ENCODE results near the gene FAM168A.
A peak's percentile ranks its signal among the peaks of the same experiment; 100 is the strongest.

GRCh38 chr11:73359930-73360742 lies 237.8 kb downstream of the FAM168A start:
- TF ChIP-seq IKZF1 (conservative IDR thresholded peaks at IDR 0.05) (no peak), CTCF (IDR thresholded peaks at IDR 0.05 in 2 of 3, conservative IDR thresholded peaks at IDR 0.05 in 1 of 3; ENCODE audit: control insufficient read depth in 2 of 3, extremely low read depth in 1 of 3, insufficient read depth in 1 of 3, low read depth in 3 of 3, low read length in 3 of 3) (peak; percentile 19 to 45 (median 43); a peak in 5 of 6 replicates)
